ENCODE results near the gene USO1.
"Not testable (repeated sequence)": the region's sequence is repeated elsewhere in the genome, so short reads cannot be mapped to it uniquely, and the experiment has no call there.

USO1 gene

GRCh38 chr4:75692066-75692465 lies 32.3 kb upstream of the USO1 start:
- not testable (repeated sequence) for H3K4me1 ChIP-seq (ENCODE audit: control insufficient read depth, insufficient read depth, low read length, unreplicated experiment); H3K79me2 ChIP-seq (ENCODE audit: control insufficient read depth, insufficient read depth, low read length, unreplicated experiment); H3K27ac ChIP-seq (ENCODE audit: low read depth, low read length); H3K27me3 ChIP-seq (ENCODE audit: insufficient read depth, low read length); H2AFZ ChIP-seq (ENCODE audit: low read length, unreplicated experiment); H3K4me3 ChIP-seq (ENCODE audit: low read depth, low read length); H3K36me3 ChIP-seq (ENCODE audit: insufficient read depth, low read length)

- H2AFZ ChIP-seq (ENCODE audit: low read length, unreplicated experiment), result no peak overlapping the region
- H3K4me3 ChIP-seq (ENCODE audit: low read depth, low read length), result no peak overlapping the region
- H3K27ac ChIP-seq (ENCODE audit: low read depth, low read length), result no peak overlapping the region
- no peaks in the 10 kb centered on the region for H3K36me3 ChIP-seq (ENCODE audit: insufficient read depth, low read length)
- H3K79me2 ChIP-seq (ENCODE audit: control insufficient read depth, insufficient read depth, low read length, unreplicated experiment), result no peaks in the 10 kb centered on the region
- no peaks in the 10 kb centered on the region for H3K27me3 ChIP-seq (ENCODE audit: insufficient read depth, low read length)
- no peaks in the 10 kb centered on the region for H3K4me1 ChIP-seq (ENCODE audit: control insufficient read depth, insufficient read depth, low read length, unreplicated experiment)
Observed at GRCh38 chr4:75696071-75696470, 28.3 kb upstream of the USO1 start.

GRCh38 chr4:75696581-75696980 lies 27.8 kb upstream of the USO1 start:
- no peaks in the 10 kb centered on the region for H3K36me3 ChIP-seq (ENCODE audit: insufficient read depth, low read length)
- no peaks in the 10 kb centered on the region for H3K79me2 ChIP-seq (ENCODE audit: control insufficient read depth, insufficient read depth, low read length, unreplicated experiment)
- H3K27me3 ChIP-seq (ENCODE audit: insufficient read depth, low read length), result no peaks in the 10 kb centered on the region
- no peak overlapping the region for H3K27ac ChIP-seq (ENCODE audit: low read depth, low read length)
- H3K4me3 ChIP-seq (ENCODE audit: low read depth, low read length), result no peak overlapping the region
- H2AFZ ChIP-seq (ENCODE audit: low read length, unreplicated experiment), result no peak overlapping the region
- H3K4me1 ChIP-seq (ENCODE audit: control insufficient read depth, insufficient read depth, low read length, unreplicated experiment), result no peaks in the 10 kb centered on the region

- Histone ChIP-seq H2AFZ (ENCODE audit: low read length, unreplicated experiment) (no peak overlapping the region), H3K4me1 (ENCODE audit: control insufficient read depth, insufficient read depth, low read length, unreplicated experiment) (no peaks in the 10 kb centered on the region), H3K27me3 (ENCODE audit: insufficient read depth, low read length) (no peaks in the 10 kb centered on the region), H3K79me2 (ENCODE audit: control insufficient read depth, insufficient read depth, low read length, unreplicated experiment) (no peaks in the 10 kb centered on the region), H3K36me3 (ENCODE audit: insufficient read depth, low read length) (no peaks in the 10 kb centered on the region), H3K27ac (ENCODE audit: low read depth, low read length) (no peak overlapping the region), H3K4me3 (ENCODE audit: low read depth, low read length) (no peak overlapping the region)
Observed at GRCh38 chr4:75698162-75698962, 26.0 kb upstream of the USO1 start.

GRCh38 chr4:75698963-75699228 lies 25.5 kb upstream of the USO1 start:
- Histone ChIP-seq H3K36me3 (ENCODE audit: insufficient read depth, low read length) (no peaks in the 10 kb centered on the region), H3K4me3 (ENCODE audit: low read depth, low read length) (no peak overlapping the region), H3K27me3 (ENCODE audit: insufficient read depth, low read length) (no peaks in the 10 kb centered on the region)

GRCh38 chr4:75699299-75699698 lies 25.1 kb upstream of the USO1 start:
- Histone ChIP-seq H3K36me3 (ENCODE audit: insufficient read depth, low read length) (no peaks in the 10 kb centered on the region), H3K4me1 (ENCODE audit: control insufficient read depth, insufficient read depth, low read length, unreplicated experiment) (no peaks in the 10 kb centered on the region), H3K79me2 (ENCODE audit: control insufficient read depth, insufficient read depth, low read length, unreplicated experiment) (no peaks in the 10 kb centered on the region), H3K27ac (ENCODE audit: low read depth, low read length) (no peak overlapping the region), H3K27me3 (ENCODE audit: insufficient read depth, low read length) (no peaks in the 10 kb centered on the region), H2AFZ (ENCODE audit: low read length, unreplicated experiment) (no peak overlapping the region), H3K4me3 (ENCODE audit: low read depth, low read length) (no peak overlapping the region)

More at GRCh38 chr4:75698963-75699228, 25.5 kb upstream of the USO1 start:
- Histone ChIP-seq H2AFZ (ENCODE audit: low read length, unreplicated experiment) (no peak overlapping the region), H3K4me1 (ENCODE audit: control insufficient read depth, insufficient read depth, low read length, unreplicated experiment) (no peaks in the 10 kb centered on the region), H3K27ac (ENCODE audit: low read depth, low read length) (no peak overlapping the region), H3K79me2 (ENCODE audit: control insufficient read depth, insufficient read depth, low read length, unreplicated experiment) (no peaks in the 10 kb centered on the region)

GRCh38 chr4:75702919-75703411 lies 21.4 kb upstream of the USO1 start:
- no peak overlapping the region for H3K27ac ChIP-seq (ENCODE audit: low read depth, low read length)
- no peaks in the 10 kb centered on the region for H3K4me1 ChIP-seq (ENCODE audit: control insufficient read depth, insufficient read depth, low read length, unreplicated experiment)

GRCh38 chr4:75705198-75705977 lies 19.0 kb upstream of the USO1 start:
- Histone ChIP-seq H3K4me3 (ENCODE audit: low read depth, low read length) (no peak overlapping the region), H3K79me2 (ENCODE audit: control insufficient read depth, insufficient read depth, low read length, unreplicated experiment) (no peaks in the 10 kb centered on the region), H3K27me3 (ENCODE audit: insufficient read depth, low read length) (no peaks in the 10 kb centered on the region), H3K27ac (ENCODE audit: low read depth, low read length) (no peak overlapping the region), H3K36me3 (ENCODE audit: insufficient read depth, low read length) (no peaks in the 10 kb centered on the region), H2AFZ (ENCODE audit: low read length, unreplicated experiment) (no peak overlapping the region), H3K4me1 (ENCODE audit: control insufficient read depth, insufficient read depth, low read length, unreplicated experiment) (no peaks in the 10 kb centered on the region)

More at GRCh38 chr4:75702919-75703411, 21.4 kb upstream of the USO1 start:
- H3K4me3 ChIP-seq (ENCODE audit: low read depth, low read length), result no peak overlapping the region
- H2AFZ ChIP-seq (ENCODE audit: low read length, unreplicated experiment), result no peak overlapping the region
- no peaks in the 10 kb centered on the region for H3K36me3 ChIP-seq (ENCODE audit: insufficient read depth, low read length)
- H3K27me3 ChIP-seq (ENCODE audit: insufficient read depth, low read length), result no peaks in the 10 kb centered on the region
- H3K79me2 ChIP-seq (ENCODE audit: control insufficient read depth, insufficient read depth, low read length, unreplicated experiment), result no peaks in the 10 kb centered on the region

GRCh38 chr4:75708218-75708691 lies 16.1 kb upstream of the USO1 start:
- Histone ChIP-seq H3K4me3 (ENCODE audit: low read depth, low read length) (no peak overlapping the region), H3K36me3 (ENCODE audit: insufficient read depth, low read length) (no peaks in the 10 kb centered on the region), H3K4me1 (ENCODE audit: control insufficient read depth, insufficient read depth, low read length, unreplicated experiment) (no peaks in the 10 kb centered on the region), H3K79me2 (ENCODE audit: control insufficient read depth, insufficient read depth, low read length, unreplicated experiment) (no peaks in the 10 kb centered on the region), H2AFZ (ENCODE audit: low read length, unreplicated experiment) (no peak overlapping the region), H3K27me3 (ENCODE audit: insufficient read depth, low read length) (no peaks in the 10 kb centered on the region), H3K27ac (ENCODE audit: low read depth, low read length) (no peak overlapping the region)

- Histone ChIP-seq H3K27ac (ENCODE audit: low read depth, low read length) (no peak overlapping the region), H3K36me3 (ENCODE audit: insufficient read depth, low read length) (no peaks in the 10 kb centered on the region), H2AFZ (ENCODE audit: low read length, unreplicated experiment) (no peak overlapping the region), H3K4me1 (ENCODE audit: control insufficient read depth, insufficient read depth, low read length, unreplicated experiment) (peaks cover 7% of the 10 kb centered on the region), H3K27me3 (ENCODE audit: insufficient read depth, low read length) (no peaks in the 10 kb centered on the region), H3K79me2 (ENCODE audit: control insufficient read depth, insufficient read depth, low read length, unreplicated experiment) (no peaks in the 10 kb centered on the region), H3K4me3 (ENCODE audit: low read depth, low read length) (no peak overlapping the region)
Observed at GRCh38 chr4:75710246-75710645, 14.1 kb upstream of the USO1 start.

- no peak overlapping the region for H3K4me3 ChIP-seq (ENCODE audit: low read depth, low read length)
- H3K4me1 ChIP-seq (ENCODE audit: control insufficient read depth, insufficient read depth, low read length, unreplicated experiment), result peaks cover 18% of the 10 kb centered on the region
- H2AFZ ChIP-seq (ENCODE audit: low read length, unreplicated experiment), result no peak overlapping the region
- no peak overlapping the region for H3K27ac ChIP-seq (ENCODE audit: low read depth, low read length)
- no peaks in the 10 kb centered on the region for H3K27me3 ChIP-seq (ENCODE audit: insufficient read depth, low read length)
- no peaks in the 10 kb centered on the region for H3K79me2 ChIP-seq (ENCODE audit: control insufficient read depth, insufficient read depth, low read length, unreplicated experiment)
- H3K36me3 ChIP-seq (ENCODE audit: insufficient read depth, low read length), result no peaks in the 10 kb centered on the region
Observed at GRCh38 chr4:75714011-75714410, 10.4 kb upstream of the USO1 start.
